Measurements from ENCODE around the gene HORMAD2. TPM values are rescaled to one million over a fixed set of nuclear protein-coding genes. Genes with fewer than 3 reads are reported as not detected.

Gene HORMAD2
- total RNA-seq, 1 experiment from 2014 or later = not detected

- TF ChIP-seq, protein P1, sequence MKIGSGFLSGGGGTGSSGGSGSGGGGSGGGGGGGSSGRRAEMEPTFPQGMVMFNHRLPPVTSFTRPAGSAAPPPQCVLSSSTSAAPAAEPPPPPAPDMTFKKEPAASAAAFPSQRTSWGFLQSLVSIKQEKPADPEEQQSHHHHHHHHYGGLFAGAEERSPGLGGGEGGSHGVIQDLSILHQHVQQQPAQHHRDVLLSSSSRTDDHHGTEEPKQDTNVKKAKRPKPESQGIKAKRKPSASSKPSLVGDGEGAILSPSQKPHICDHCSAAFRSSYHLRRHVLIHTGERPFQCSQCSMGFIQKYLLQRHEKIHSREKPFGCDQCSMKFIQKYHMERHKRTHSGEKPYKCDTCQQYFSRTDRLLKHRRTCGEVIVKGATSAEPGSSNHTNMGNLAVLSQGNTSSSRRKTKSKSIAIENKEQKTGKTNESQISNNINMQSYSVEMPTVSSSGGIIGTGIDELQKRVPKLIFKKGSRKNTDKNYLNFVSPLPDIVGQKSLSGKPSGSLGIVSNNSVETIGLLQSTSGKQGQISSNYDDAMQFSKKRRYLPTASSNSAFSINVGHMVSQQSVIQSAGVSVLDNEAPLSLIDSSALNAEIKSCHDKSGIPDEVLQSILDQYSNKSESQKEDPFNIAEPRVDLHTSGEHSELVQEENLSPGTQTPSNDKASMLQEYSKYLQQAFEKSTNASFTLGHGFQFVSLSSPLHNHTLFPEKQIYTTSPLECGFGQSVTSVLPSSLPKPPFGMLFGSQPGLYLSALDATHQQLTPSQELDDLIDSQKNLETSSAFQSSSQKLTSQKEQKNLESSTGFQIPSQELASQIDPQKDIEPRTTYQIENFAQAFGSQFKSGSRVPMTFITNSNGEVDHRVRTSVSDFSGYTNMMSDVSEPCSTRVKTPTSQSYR (CRISPR knock-in tag; IDR thresholded peaks at IDR 0.05) = no peak
- TF ChIP-seq ZNF138 (CRISPR knock-in tag; conservative IDR thresholded peaks at IDR 0.05) = no peak
- TF ChIP-seq SMAD3 (CRISPR knock-in tag; IDR thresholded peaks at IDR 0.05; ENCODE audit: borderline replicate concordance) = no peak
- TF ChIP-seq OVOL2 (CRISPR knock-in tag; IDR thresholded peaks at IDR 0.05; ENCODE audit: borderline replicate concordance) = no peak
- TF ChIP-seq TEAD1 (CRISPR knock-in tag; IDR thresholded peaks at IDR 0.05) = no peak
- no peak for TF ChIP-seq ESRRA (CRISPR knock-in tag; IDR thresholded peaks at IDR 0.05; ENCODE audit: borderline replicate concordance)
- TF ChIP-seq, protein P2, sequence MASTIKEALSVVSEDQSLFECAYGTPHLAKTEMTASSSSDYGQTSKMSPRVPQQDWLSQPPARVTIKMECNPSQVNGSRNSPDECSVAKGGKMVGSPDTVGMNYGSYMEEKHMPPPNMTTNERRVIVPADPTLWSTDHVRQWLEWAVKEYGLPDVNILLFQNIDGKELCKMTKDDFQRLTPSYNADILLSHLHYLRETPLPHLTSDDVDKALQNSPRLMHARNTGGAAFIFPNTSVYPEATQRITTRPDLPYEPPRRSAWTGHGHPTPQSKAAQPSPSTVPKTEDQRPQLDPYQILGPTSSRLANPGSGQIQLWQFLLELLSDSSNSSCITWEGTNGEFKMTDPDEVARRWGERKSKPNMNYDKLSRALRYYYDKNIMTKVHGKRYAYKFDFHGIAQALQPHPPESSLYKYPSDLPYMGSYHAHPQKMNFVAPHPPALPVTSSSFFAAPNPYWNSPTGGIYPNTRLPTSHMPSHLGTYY (CRISPR knock-in tag; IDR thresholded peaks at IDR 0.05) = no peak
- TF ChIP-seq MYBL2 (CRISPR knock-in tag; IDR thresholded peaks at IDR 0.05) = no peak
- TF ChIP-seq AR (CRISPR knock-in tag; IDR thresholded peaks at IDR 0.05) = no peak
- TF ChIP-seq ZNF423 (CRISPR knock-in tag; IDR thresholded peaks at IDR 0.05) = no peak
- no peak for TF ChIP-seq NR2C2 (CRISPR knock-in tag; IDR thresholded peaks at IDR 0.05)
- TF ChIP-seq ZNF512 (CRISPR knock-in tag; IDR thresholded peaks at IDR 0.05; ENCODE audit: borderline replicate concordance) = no peak
Measured at GRCh38 chr22:30128511-30128910, 48.2 kb downstream of the HORMAD2 start (continued).

DNA sequence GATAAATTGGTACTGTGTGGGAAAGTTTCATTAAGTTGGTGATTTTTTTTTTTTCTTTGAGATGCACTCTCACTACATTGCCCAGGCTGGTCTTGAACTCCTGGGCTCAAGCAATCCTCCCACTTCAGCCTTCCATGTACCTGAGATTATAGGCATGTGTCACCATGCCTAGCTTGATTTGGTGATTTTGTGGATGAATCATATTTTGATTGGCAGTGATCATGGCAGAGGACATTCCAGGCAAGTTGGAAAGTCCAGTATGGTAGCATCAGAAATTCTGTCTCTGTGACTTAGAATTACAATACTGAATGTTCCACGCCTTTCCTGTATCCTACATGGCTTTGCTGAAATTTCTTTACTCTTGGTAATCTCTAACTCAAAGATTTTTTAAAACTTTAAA is 49.4 kb downstream of the HORMAD2 start:
- H3K36me3 Mint-ChIP-seq = 0 out of 2 replicates have a peak, but pooled peaks cover 2% of the 10 kb centered on the region
- no peak overlapping the region for H3K27ac Mint-ChIP-seq
- H3K4me1 Mint-ChIP-seq = no peaks in the 10 kb centered on the region
- H3K9me3 Mint-ChIP-seq = peaks cover 4% of the 10 kb centered on the region
- ATAC-seq (no peak), DNase-seq (ENCODE audit: low spot score) (no peak)
- no peak overlapping the region for H3K4me3 Mint-ChIP-seq
- no peaks in the 10 kb centered on the region for H3K27me3 Mint-ChIP-seq (ENCODE audit: low read depth)
- CTCF ChIA-PET = no interaction called here
- POLR2A ChIA-PET = no interaction called here
- TF ChIP-seq ZNF671 (CRISPR knock-in tag; IDR thresholded peaks at IDR 0.05) (no peak), RORB (CRISPR knock-in tag; IDR thresholded peaks at IDR 0.05) (no peak), ESRRA (CRISPR knock-in tag; IDR thresholded peaks at IDR 0.05; ENCODE audit: borderline replicate concordance) (no peak), CTCF (IDR thresholded peaks at IDR 0.05) (no peak), ZNF219 (CRISPR knock-in tag; IDR thresholded peaks at IDR 0.05; ENCODE audit: borderline replicate concordance) (no peak), ATF1 (CRISPR knock-in tag; IDR thresholded peaks at IDR 0.05) (no peak)
- TF ChIP-seq, protein P3, sequence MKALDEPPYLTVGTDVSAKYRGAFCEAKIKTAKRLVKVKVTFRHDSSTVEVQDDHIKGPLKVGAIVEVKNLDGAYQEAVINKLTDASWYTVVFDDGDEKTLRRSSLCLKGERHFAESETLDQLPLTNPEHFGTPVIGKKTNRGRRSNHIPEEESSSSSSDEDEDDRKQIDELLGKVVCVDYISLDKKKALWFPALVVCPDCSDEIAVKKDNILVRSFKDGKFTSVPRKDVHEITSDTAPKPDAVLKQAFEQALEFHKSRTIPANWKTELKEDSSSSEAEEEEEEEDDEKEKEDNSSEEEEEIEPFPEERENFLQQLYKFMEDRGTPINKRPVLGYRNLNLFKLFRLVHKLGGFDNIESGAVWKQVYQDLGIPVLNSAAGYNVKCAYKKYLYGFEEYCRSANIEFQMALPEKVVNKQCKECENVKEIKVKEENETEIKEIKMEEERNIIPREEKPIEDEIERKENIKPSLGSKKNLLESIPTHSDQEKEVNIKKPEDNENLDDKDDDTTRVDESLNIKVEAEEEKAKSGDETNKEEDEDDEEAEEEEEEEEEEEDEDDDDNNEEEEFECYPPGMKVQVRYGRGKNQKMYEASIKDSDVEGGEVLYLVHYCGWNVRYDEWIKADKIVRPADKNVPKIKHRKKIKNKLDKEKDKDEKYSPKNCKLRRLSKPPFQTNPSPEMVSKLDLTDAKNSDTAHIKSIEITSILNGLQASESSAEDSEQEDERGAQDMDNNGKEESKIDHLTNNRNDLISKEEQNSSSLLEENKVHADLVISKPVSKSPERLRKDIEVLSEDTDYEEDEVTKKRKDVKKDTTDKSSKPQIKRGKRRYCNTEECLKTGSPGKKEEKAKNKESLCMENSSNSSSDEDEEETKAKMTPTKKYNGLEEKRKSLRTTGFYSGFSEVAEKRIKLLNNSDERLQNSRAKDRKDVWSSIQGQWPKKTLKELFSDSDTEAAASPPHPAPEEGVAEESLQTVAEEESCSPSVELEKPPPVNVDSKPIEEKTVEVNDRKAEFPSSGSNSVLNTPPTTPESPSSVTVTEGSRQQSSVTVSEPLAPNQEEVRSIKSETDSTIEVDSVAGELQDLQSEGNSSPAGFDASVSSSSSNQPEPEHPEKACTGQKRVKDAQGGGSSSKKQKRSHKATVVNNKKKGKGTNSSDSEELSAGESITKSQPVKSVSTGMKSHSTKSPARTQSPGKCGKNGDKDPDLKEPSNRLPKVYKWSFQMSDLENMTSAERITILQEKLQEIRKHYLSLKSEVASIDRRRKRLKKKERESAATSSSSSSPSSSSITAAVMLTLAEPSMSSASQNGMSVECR (CRISPR knock-in tag; IDR thresholded peaks at IDR 0.05; ENCODE audit: borderline replicate concordance) = no peak
